Activated CD4-positive, alpha-beta memory T cell treated with anti-CD3 and anti-CD28 coated beads, Interleukin-2, amount 10 ng/mL, durations not matched to agents 7 days and 5 days (primary cell): Measurements from ENCODE around the gene COL25A1. TPM values are rescaled to one million over a fixed set of nuclear protein-coding genes. Genes with fewer than 3 reads are reported as not detected.

Experiments
- CTCF ChIA-PET: fragments of 350-600 bp; sonication (Branson Sonifier 250); formaldehyde crosslinking; loops from one replicate; lab custom pipeline; 2021; ENCODE audit warnings: antibody characterized with exemption, inconsistent platforms; lab: Charles Lee
- POLR2A ChIA-PET: fragments of 350-600 bp; sonication (Branson Sonifier 250); formaldehyde crosslinking; loops from one replicate; lab custom pipeline; 2021; ENCODE audit warnings: antibody characterized with exemption; lab: Charles Lee
- DNase-seq: peaks from one replicate; pipeline ENCODE4 v3.0.0-alpha.2; 2020
- H3K27ac Mint-ChIP-seq: one replicate; pipeline ENCODE4 v1.8.0; 2021; ENCODE audit warnings: mild to moderate bottlenecking, mixed read lengths
- H3K27me3 Mint-ChIP-seq: one replicate; pipeline ENCODE4 v1.8.0; 2021; ENCODE audit warnings: mixed read lengths
- H3K36me3 Mint-ChIP-seq: one replicate; pipeline ENCODE4 v1.8.0; 2021; ENCODE audit warnings: low read depth, mixed read lengths
- H3K4me1 Mint-ChIP-seq: one replicate; pipeline ENCODE4 v1.8.0; 2021; ENCODE audit warnings: mixed read lengths
- H3K4me3 Mint-ChIP-seq: one replicate; pipeline ENCODE4 v1.8.0; 2021; ENCODE audit warnings: mild to moderate bottlenecking, mixed read lengths
- H3K9me3 Mint-ChIP-seq: one replicate; pipeline ENCODE4 v1.8.0; 2021; ENCODE audit warnings: mixed read lengths
- total RNA-seq, 2 experiments: library from RNA; stranded (reverse); gene quantifications; one replicate each; pipeline ENCODE4 v1.2.3, GENCODE V29; 2021

The COL25A1 gene
- total RNA-seq, 2 experiments from 2014 or later, result not detected

GRCh38 chr4:108804648-108805273, 497.7 kb downstream of the COL25A1 start:
- no peak overlapping the region for H3K27ac Mint-ChIP-seq
- H3K4me3 Mint-ChIP-seq, result no peak overlapping the region
- POLR2A ChIA-PET, result no interaction called here
- H3K9me3 Mint-ChIP-seq, result no peaks in the 10 kb centered on the region
- no peaks in the 10 kb centered on the region for H3K36me3 Mint-ChIP-seq
- H3K27me3 Mint-ChIP-seq, result peaks cover 8% of the 10 kb centered on the region
- no peak for DNase-seq
- CTCF ChIA-PET, result no interaction called here
- H3K4me1 Mint-ChIP-seq, result no peaks in the 10 kb centered on the region

GRCh38 chr4:108799306-108799705, 503.2 kb downstream of the COL25A1 start:
- ChIA-PET POLR2A (no interaction called here), CTCF (no interaction called here)
- Mint-ChIP-seq H3K9me3 (no peaks in the 10 kb centered on the region), H3K36me3 (no peaks in the 10 kb centered on the region), H3K27ac (no peak overlapping the region), H3K27me3 (no peaks in the 10 kb centered on the region), H3K4me3 (no peak overlapping the region), H3K4me1 (no peaks in the 10 kb centered on the region)
- no peak for DNase-seq

- ChIA-PET POLR2A (no interaction called here), CTCF (no interaction called here)
- H3K9me3 Mint-ChIP-seq, result no peaks in the 10 kb centered on the region
Measured at GRCh38 chr4:108796173-108796572, 506.3 kb downstream of the COL25A1 start.

GRCh38 chr4:108795733-108796132, 506.7 kb downstream of the COL25A1 start:
- ChIA-PET CTCF (no interaction called here), POLR2A (no interaction called here)
- DNase-seq, result no peak
- H3K27ac Mint-ChIP-seq, result no peak overlapping the region
- no peaks in the 10 kb centered on the region for H3K4me1 Mint-ChIP-seq
- H3K27me3 Mint-ChIP-seq, result peaks cover 2% of the 10 kb centered on the region
- H3K4me3 Mint-ChIP-seq, result no peak overlapping the region
- H3K36me3 Mint-ChIP-seq, result no peaks in the 10 kb centered on the region
- H3K9me3 Mint-ChIP-seq, result no peaks in the 10 kb centered on the region

More at GRCh38 chr4:108796173-108796572, 506.3 kb downstream of the COL25A1 start:
- no peak for DNase-seq
- no peaks in the 10 kb centered on the region for H3K4me1 Mint-ChIP-seq
- H3K36me3 Mint-ChIP-seq, result no peaks in the 10 kb centered on the region
- H3K27me3 Mint-ChIP-seq, result no peaks in the 10 kb centered on the region
- no peak overlapping the region for H3K4me3 Mint-ChIP-seq
- H3K27ac Mint-ChIP-seq, result no peak overlapping the region

- Mint-ChIP-seq H3K27ac (no peak overlapping the region), H3K36me3 (no peaks in the 10 kb centered on the region), H3K4me1 (no peaks in the 10 kb centered on the region), H3K4me3 (no peak overlapping the region), H3K27me3 (peaks cover 2% of the 10 kb centered on the region), H3K9me3 (no peaks in the 10 kb centered on the region)
- no peak for DNase-seq
- ChIA-PET POLR2A (interaction anchor here (0.8 kb wide), 1 partner anchor 170 kb away, joined by 3 read pairs; no protein-coding TSS in a partner anchor), CTCF (no interaction called here)
Measured at GRCh38 chr4:108794136-108794535, 508.3 kb downstream of the COL25A1 start.

- ChIA-PET POLR2A (no interaction called here), CTCF (no interaction called here)
- Mint-ChIP-seq H3K4me3 (no peak overlapping the region), H3K27me3 (peaks cover 2% of the 10 kb centered on the region), H3K9me3 (no peaks in the 10 kb centered on the region), H3K27ac (no peak overlapping the region), H3K36me3 (no peaks in the 10 kb centered on the region), H3K4me1 (no peaks in the 10 kb centered on the region)
- no peak for DNase-seq
Measured at GRCh38 chr4:108793415-108793814, 509.0 kb downstream of the COL25A1 start.

GRCh38 chr4:108788731-108789130, 513.7 kb downstream of the COL25A1 start:
- Mint-ChIP-seq H3K9me3 (no peaks in the 10 kb centered on the region), H3K27ac (no peak overlapping the region), H3K27me3 (peaks cover 6% of the 10 kb centered on the region), H3K4me1 (no peaks in the 10 kb centered on the region), H3K4me3 (no peak overlapping the region), H3K36me3 (no peaks in the 10 kb centered on the region)
- DNase-seq, result no peak
- ChIA-PET POLR2A (no interaction called here), CTCF (no interaction called here)

- CTCF ChIA-PET, result no interaction called here
- Mint-ChIP-seq H3K4me1 (no peaks in the 10 kb centered on the region), H3K27ac (no peak overlapping the region), H3K27me3 (peaks cover 6% of the 10 kb centered on the region), H3K4me3 (no peak overlapping the region), H3K36me3 (no peaks in the 10 kb centered on the region), H3K9me3 (no peaks in the 10 kb centered on the region)
- DNase-seq, result no peak
- POLR2A ChIA-PET, result no interaction called here
Measured at GRCh38 chr4:108787724-108788123, 514.7 kb downstream of the COL25A1 start.

- Mint-ChIP-seq H3K27ac (no peak overlapping the region), H3K9me3 (no peaks in the 10 kb centered on the region), H3K4me1 (no peaks in the 10 kb centered on the region), H3K27me3 (peaks cover 6% of the 10 kb centered on the region), H3K36me3 (no peaks in the 10 kb centered on the region), H3K4me3 (no peak overlapping the region)
- ChIA-PET POLR2A (no interaction called here), CTCF (no interaction called here)
- DNase-seq, result no peak
Measured at GRCh38 chr4:108787106-108787505, 515.4 kb downstream of the COL25A1 start.

GRCh38 chr4:108786351-108786750, 516.1 kb downstream of the COL25A1 start:
- Mint-ChIP-seq H3K4me3 (no peak overlapping the region), H3K27me3 (peaks cover 6% of the 10 kb centered on the region), H3K4me1 (no peaks in the 10 kb centered on the region), H3K36me3 (no peaks in the 10 kb centered on the region), H3K9me3 (no peaks in the 10 kb centered on the region), H3K27ac (no peak overlapping the region)
- no peak for DNase-seq
- POLR2A ChIA-PET, result no interaction called here
- CTCF ChIA-PET, result no interaction called here

GRCh38 chr4:108783665-108784463, 518.6 kb downstream of the COL25A1 start:
- H3K4me1 Mint-ChIP-seq, result no peaks in the 10 kb centered on the region
- H3K27ac Mint-ChIP-seq, result no peak overlapping the region
- ChIA-PET CTCF (no interaction called here), POLR2A (no interaction called here)
- no peaks in the 10 kb centered on the region for H3K9me3 Mint-ChIP-seq
- no peaks in the 10 kb centered on the region for H3K36me3 Mint-ChIP-seq
- peaks cover 4% of the 10 kb centered on the region for H3K27me3 Mint-ChIP-seq
- H3K4me3 Mint-ChIP-seq, result no peak overlapping the region
- no peak for DNase-seq

GRCh38 chr4:108779958-108780357, 522.5 kb downstream of the COL25A1 start:
- CTCF ChIA-PET, result no interaction called here
- Mint-ChIP-seq H3K27me3 (peaks cover 12% of the 10 kb centered on the region), H3K27ac (no peak overlapping the region), H3K9me3 (no peaks in the 10 kb centered on the region), H3K36me3 (no peaks in the 10 kb centered on the region), H3K4me3 (no peak overlapping the region), H3K4me1 (no peaks in the 10 kb centered on the region)
- POLR2A ChIA-PET, result no interaction called here
- no peak for DNase-seq

GRCh38 chr4:108777388-108777787, 525.1 kb downstream of the COL25A1 start:
- H3K27ac Mint-ChIP-seq, result no peak overlapping the region
- ChIA-PET POLR2A (no interaction called here), CTCF (no interaction called here)
- no peak overlapping the region for H3K4me3 Mint-ChIP-seq
- H3K27me3 Mint-ChIP-seq, result peaks cover 13% of the 10 kb centered on the region
- H3K36me3 Mint-ChIP-seq, result no peaks in the 10 kb centered on the region
- no peaks in the 10 kb centered on the region for H3K4me1 Mint-ChIP-seq
- no peak for DNase-seq
- no peaks in the 10 kb centered on the region for H3K9me3 Mint-ChIP-seq

- H3K27me3 Mint-ChIP-seq, result peaks cover 13% of the 10 kb centered on the region
- H3K4me3 Mint-ChIP-seq, result no peak overlapping the region
- H3K27ac Mint-ChIP-seq, result no peak overlapping the region
- DNase-seq, result no peak
- no peaks in the 10 kb centered on the region for H3K9me3 Mint-ChIP-seq
- no peaks in the 10 kb centered on the region for H3K36me3 Mint-ChIP-seq
- CTCF ChIA-PET, result no interaction called here
- POLR2A ChIA-PET, result no interaction called here
- H3K4me1 Mint-ChIP-seq, result no peaks in the 10 kb centered on the region
Measured at GRCh38 chr4:108775921-108776320, 526.5 kb downstream of the COL25A1 start.
